HEK293T (cell line): ENCODE results near the gene POGZ.

Experiments used
- BHLHE40 ChIP-seq: fragments of 450-650 bp; IDR thresholded peaks from 2 replicates; pipeline ENCODE4 v1.6.1; 2016; ENCODE audit warnings: mild to moderate bottlenecking, moderate library complexity, borderline replicate concordance
- ELF4 ChIP-seq: fragments of 450-650 bp; IDR thresholded peaks from 2 replicates; pipeline ENCODE4 v1.6.1; 2017; ENCODE audit warnings: antibody characterized with exemption
- FOXK2 ChIP-seq: fragments of 450-650 bp; IDR thresholded peaks from 2 replicates; pipeline ENCODE4 v1.6.1; 2016; ENCODE audit warnings: mild to moderate bottlenecking
- FOXM1 ChIP-seq: fragments of 450-650 bp; IDR thresholded peaks from 2 replicates; pipeline ENCODE4 v1.6.1; 2017; ENCODE audit warnings: mild to moderate bottlenecking, borderline replicate concordance
- HDGF ChIP-seq: fragments of 450-650 bp; IDR thresholded peaks from 2 replicates; pipeline ENCODE4 v1.6.1; 2017; ENCODE audit warnings: antibody characterized with exemption, borderline replicate concordance
- LEF1 ChIP-seq: fragments of 450-650 bp; IDR thresholded peaks from 2 replicates; pipeline ENCODE4 v1.6.1; 2017; ENCODE audit warnings: mild to moderate bottlenecking, borderline replicate concordance
- NFRKB ChIP-seq: fragments of 450-650 bp; IDR thresholded peaks from 2 replicates; pipeline ENCODE4 v1.6.1; 2016; ENCODE audit warnings: mild to moderate bottlenecking, moderate library complexity
- SP1 ChIP-seq: fragments of 450-650 bp; IDR thresholded peaks from 2 replicates; pipeline ENCODE4 v1.6.1; 2017
- SUZ12 ChIP-seq: fragments of 450-650 bp; IDR thresholded peaks from 2 replicates; pipeline ENCODE4 v1.6.1; 2016; ENCODE audit warnings: mild to moderate bottlenecking
- TARDBP ChIP-seq: fragments of 450-650 bp; IDR thresholded peaks from 2 replicates; pipeline ENCODE4 v1.6.1; 2016
- ZNF384 ChIP-seq: fragments of 450-650 bp; IDR thresholded peaks from 2 replicates; pipeline ENCODE4 v1.6.1; 2016

DNA sequence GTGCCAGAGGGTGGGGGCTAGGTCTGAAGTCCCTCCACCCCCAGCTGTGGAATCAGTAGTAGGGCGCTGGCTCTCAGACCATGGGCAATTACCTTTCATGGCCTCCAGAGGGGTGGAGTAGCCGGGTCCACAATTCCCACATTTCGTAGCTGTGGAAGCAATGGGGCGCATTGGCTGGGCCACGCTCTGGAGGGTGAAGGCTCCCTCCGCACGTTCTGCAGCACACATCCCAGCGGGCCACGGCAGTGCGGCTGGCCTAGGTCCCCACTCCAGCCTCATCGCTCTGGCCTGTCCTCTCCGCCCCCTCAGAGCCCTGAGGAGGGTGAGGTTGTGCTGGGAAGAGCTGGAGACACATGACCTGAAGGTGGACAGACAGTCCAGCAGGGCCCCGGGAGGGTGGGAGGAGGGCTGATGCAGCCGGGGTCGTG is 89.7 kb downstream of the POGZ start:
- no peak for TF ChIP-seq BHLHE40
- no peak for TF ChIP-seq SP1
- TF ChIP-seq NFRKB, result no peak
- TF ChIP-seq SUZ12, result no peak
- TF ChIP-seq ELF4, result no peak
- TF ChIP-seq LEF1, result no peak
- TF ChIP-seq ZNF384, result no peak
- no peak for TF ChIP-seq FOXK2
- no peak for TF ChIP-seq HDGF
- no peak for TF ChIP-seq FOXM1
- TF ChIP-seq TARDBP, result no peak
